Hepatocyte (in vitro differentiated cells): ENCODE results near the gene CHRM2. TPM values are rescaled to one million over a fixed set of nuclear protein-coding genes. Genes with fewer than 3 reads are reported as not detected.

Experiments used
- DNase-seq: peaks from one replicate; pipeline ENCODE4 v3.0.0-alpha.2; 2016; ENCODE audit warnings: low spot score
- H2AFZ ChIP-seq: fragments of 200-600 bp; sonication (generic); 2 replicates; pipeline ENCODE4 v1.6.0; 2016; ENCODE audit warnings: antibody characterized with exemption, mild to moderate bottlenecking
- H3K27ac ChIP-seq: fragments of 200-600 bp; sonication (generic); 2 replicates; pipeline ENCODE4 v1.5.1; 2016; ENCODE audit warnings: mild to moderate bottlenecking
- H3K27me3 ChIP-seq: fragments of 200-600 bp; sonication (generic); 2 replicates; pipeline ENCODE4 v1.6.1; 2016
- H3K36me3 ChIP-seq: fragments of 200-600 bp; sonication (generic); replicated peaks from 2 replicates; pipeline ENCODE4 v1.5.1; 2016; ENCODE audit warnings: low read depth; ENCODE audit not compliant: insufficient read depth
- H3K4me1 ChIP-seq: fragments of 200-600 bp; sonication (generic); 2 replicates; pipeline ENCODE4 v1.5.1; 2016; ENCODE audit warnings: mild to moderate bottlenecking, moderate library complexity; ENCODE audit not compliant: insufficient read depth
- H3K4me2 ChIP-seq: fragments of 200-600 bp; sonication (generic); 2 replicates; pipeline ENCODE4 v1.6.0; 2016
- H3K4me3 ChIP-seq: fragments of 200-600 bp; sonication (generic); 2 replicates; pipeline ENCODE4 v1.5.1; 2016; ENCODE audit warnings: mild to moderate bottlenecking
- H3K79me2 ChIP-seq: fragments of 200-600 bp; sonication (generic); 2 replicates; pipeline ENCODE4 v1.6.0; 2017; ENCODE audit warnings: mild to moderate bottlenecking
- H3K9me2 ChIP-seq: fragments of 200-600 bp; sonication (generic); replicated peaks from 2 replicates; pipeline ENCODE4 v1.6.0; 2017; ENCODE audit warnings: mild to moderate bottlenecking; ENCODE audit not compliant: insufficient read depth
- H3K9me3 ChIP-seq: fragments of 200-600 bp; sonication (generic); 2 replicates; pipeline ENCODE4 v1.5.1; 2016; ENCODE audit warnings: low read depth, mild to moderate bottlenecking
- H4K20me1 ChIP-seq: fragments of 200-600 bp; sonication (generic); 2 replicates; pipeline ENCODE4 v1.6.0; 2016; ENCODE audit warnings: mild to moderate bottlenecking; ENCODE audit not compliant: insufficient read depth, poor library complexity, severe bottlenecking
- CTCF ChIP-seq: fragments of 200-600 bp; sonication (generic); IDR thresholded peaks from 2 replicates; pipeline ENCODE4 v1.5.1; 2016; ENCODE audit warnings: antibody characterized with exemption, mild to moderate bottlenecking; ENCODE audit not compliant: poor library complexity
- EZH2 ChIP-seq: fragments of 200-600 bp; sonication (generic); IDR thresholded peaks from 2 replicates; pipeline ENCODE4 v1.6.1; 2016; ENCODE audit warnings: antibody characterized with exemption, mild to moderate bottlenecking, borderline replicate concordance
- EZH2phosphoT487 ChIP-seq: fragments of 200-600 bp; sonication (generic); IDR thresholded peaks from one replicate; pipeline ENCODE4 v1.6.1; 2018; ENCODE audit warnings: antibody characterized with exemption, mild to moderate bottlenecking, low read depth, moderate library complexity; ENCODE audit not compliant: unreplicated experiment, severe bottlenecking
- WGBS: methylation state at CpG from one replicate; pipeline ENCODE4 v1.1.6; 2016; ENCODE audit warnings: low lambda C conversion rate; ENCODE audit errors: missing lambda C conversion rate; 5-methylcytosine and 5-hydroxymethylcytosine counted together
- polyA plus RNA-seq: library from polyadenylated mRNA; unstranded; fragments of >200 nt; fragmentation: Nextera tagmentation; extraction: Ambion mirVana; gene quantifications from 2 replicates; pipeline ENCODE4 v1.2.1, GENCODE V29; 2016
- total RNA-seq: library from RNA; depleted of rRNA; stranded (reverse); fragments of >200 nt; gene quantifications from 2 replicates; pipeline ENCODE4 v1.2.3, GENCODE V29; 2014

Gene CHRM2
- total and polyA plus RNA-seq, 2 experiments from 2014 or later = 2.3 to 5.3 TPM

GRCh38 chr7:137018468-137018867 is 150.0 kb downstream of the CHRM2 start:
- 79% methylated on average over 3 of the region's 3 CpGs for WGBS
- no peaks in the 10 kb centered on the region for H4K20me1 ChIP-seq
- no peak overlapping the region for H3K4me2 ChIP-seq
- no peaks in the 10 kb centered on the region for H3K27me3 ChIP-seq
- no peak for DNase-seq
- no peak overlapping the region for H2AFZ ChIP-seq
- no peaks in the 10 kb centered on the region for H3K9me3 ChIP-seq
- TF ChIP-seq EZH2phosphoT487 (no peak), EZH2 (no peak), CTCF (no peak)
- H3K9me2 ChIP-seq = no peaks in the 10 kb centered on the region
- H3K27ac ChIP-seq = no peak overlapping the region
- H3K36me3 ChIP-seq = no peaks in the 10 kb centered on the region
- H3K79me2 ChIP-seq = no peaks in the 10 kb centered on the region
- no peaks in the 10 kb centered on the region for H3K4me1 ChIP-seq
- no peak overlapping the region for H3K4me3 ChIP-seq

DNA sequence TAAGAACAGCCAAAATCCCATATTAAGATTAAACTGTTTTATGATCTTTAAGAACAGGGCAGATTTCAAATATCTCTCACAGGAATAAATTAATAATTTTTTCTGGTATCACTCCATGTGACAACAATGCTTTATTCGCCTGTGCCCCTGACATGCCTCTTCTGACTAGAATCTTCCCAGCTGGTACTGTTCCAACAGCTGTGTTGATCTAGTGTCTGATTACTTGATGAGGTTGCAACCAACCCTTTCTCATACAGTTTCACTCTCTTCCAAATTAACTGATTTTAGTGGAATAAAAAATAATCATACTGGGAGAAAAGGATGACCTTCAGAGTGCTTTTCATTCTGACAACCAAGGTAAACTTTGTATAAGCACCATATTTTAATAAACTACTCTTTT is 151.9 kb downstream of the CHRM2 start:
- WGBS = 96% methylated on average over 1 of the region's 1 CpG
- Histone ChIP-seq H3K9me2 (no peaks in the 10 kb centered on the region), H3K4me3 (no peak overlapping the region), H3K4me2 (no peak overlapping the region), H3K9me3 (no peaks in the 10 kb centered on the region), H4K20me1 (no peaks in the 10 kb centered on the region), H3K27me3 (no peaks in the 10 kb centered on the region), H3K79me2 (no peaks in the 10 kb centered on the region), H3K36me3 (no peaks in the 10 kb centered on the region), H3K4me1 (no peaks in the 10 kb centered on the region), H2AFZ (no peak overlapping the region), H3K27ac (no peak overlapping the region)
- no peak for DNase-seq
- TF ChIP-seq EZH2 = no peak
- no peak for TF ChIP-seq CTCF
- no peak for TF ChIP-seq EZH2phosphoT487

GRCh38 chr7:137025469-137026175 is 157.2 kb downstream of the CHRM2 start:
- peaks cover 4% of the 10 kb centered on the region for H3K4me1 ChIP-seq
- H2AFZ ChIP-seq = no peak overlapping the region
- no peaks in the 10 kb centered on the region for H3K79me2 ChIP-seq
- no peaks in the 10 kb centered on the region for H3K9me2 ChIP-seq
- no peaks in the 10 kb centered on the region for H3K27me3 ChIP-seq
- H3K27ac ChIP-seq = no peak overlapping the region
- H3K36me3 ChIP-seq = no peaks in the 10 kb centered on the region
- TF ChIP-seq EZH2phosphoT487 (no peak), EZH2 (no peak), CTCF (no peak)
- no peak for DNase-seq
- no peaks in the 10 kb centered on the region for H4K20me1 ChIP-seq
- no peak overlapping the region for H3K4me2 ChIP-seq
- H3K9me3 ChIP-seq = no peaks in the 10 kb centered on the region
- WGBS = 80% methylated on average over 4 of the region's 4 CpGs
- H3K4me3 ChIP-seq = no peak overlapping the region
